Left lung (tissue), 10 donors: ENCODE measurements around the gene EVPLL. TPM values are rescaled to one million over a fixed set of nuclear protein-coding genes. Genes with fewer than 3 reads are reported as not detected.

Source experiments
- ATAC-seq: fragments of 200-7000 bp; cut with Tn5 transposase; one replicate; pipeline ENCODE4 v1.9.1; 2020; ENCODE audit warnings: moderate library complexity
- DNase-seq, 4 donors: peaks; one replicate each; pipeline ENCODE4 v3.0.0-alpha.2; 2013 to 2020
- H3K27ac ChIP-seq, 2 donors: fragments of 200-600 bp; sonication (generic) in 1 of 2; one replicate each; pipeline versions ENCODE4 v1.5.0 to v1.8.0; 2020 to 2021
- H3K27me3 ChIP-seq, 2 donors: fragments of 200-600 bp; sonication (generic) in 1 of 2; one replicate each; pipeline versions ENCODE4 v1.5.0 to v1.8.0; 2020 to 2021
- H3K36me3 ChIP-seq, 2 donors: fragments of 200-600 bp; sonication (generic) in 1 of 2; one replicate each; pipeline versions ENCODE4 v1.5.0 to v1.8.0; 2020 to 2021
- H3K4me1 ChIP-seq, 2 donors: fragments of 200-600 bp; one replicate each; pipeline ENCODE4 v1.8.0; 2021
- H3K4me3 ChIP-seq, 2 donors: fragments of 200-600 bp; sonication (generic) in 1 of 2; one replicate each; pipeline versions ENCODE4 v1.5.0 to v1.8.0; 2020 to 2021; ENCODE audit warnings: mild to moderate bottlenecking in 1 of 2
- H3K9me3 ChIP-seq, 2 donors: fragments of 200-600 bp; sonication (generic) in 1 of 2; one replicate each; pipeline versions ENCODE4 v1.5.0 to v1.8.0; 2020 to 2021
- intact Hi-C, 2 donors: fragments of 100-400 bp; cut with DNase I; formaldehyde crosslinking; loops; one replicate each; pipeline versions ENCODE4 v1.11.2 to v1.14.2; 2022
- polyA plus RNA-seq, 6 donors: library from polyadenylated mRNA; unstranded; fragments of 120-200 nt; gene quantifications; one replicate each; pipeline ENCODE4 v1.2.1, GENCODE V29; 2013; ENCODE audit not compliant: insufficient read length in 6 of 6
- total RNA-seq, 2 donors: library from RNA; stranded (reverse); fragmentation: NEBNext Ultra II Directional; extraction: Animal tissue kit (Norgen Biotek cat#: 25700); gene quantifications; one replicate each; pipeline ENCODE4 v1.2.1, GENCODE V29; 2021
- TF ChIP-seq, protein P1 (sequence below), 2 donors: fragments of 200-600 bp; sonication (generic) in 1 of 2; IDR thresholded peaks; one replicate each; pipeline versions ENCODE4 v1.5.0 to v1.8.0; 2021; ENCODE audit warnings: antibody characterized with exemption in 2 of 2
- donor health status: DM: no; HTN: yes; CAD: no.
- donor health status: DM: no; HTN: no; CAD: no.

The EVPLL gene
- total and polyA plus RNA-seq, 8 donors, result 0.26 to 3.1 (median 0.82) TPM

DNA sequence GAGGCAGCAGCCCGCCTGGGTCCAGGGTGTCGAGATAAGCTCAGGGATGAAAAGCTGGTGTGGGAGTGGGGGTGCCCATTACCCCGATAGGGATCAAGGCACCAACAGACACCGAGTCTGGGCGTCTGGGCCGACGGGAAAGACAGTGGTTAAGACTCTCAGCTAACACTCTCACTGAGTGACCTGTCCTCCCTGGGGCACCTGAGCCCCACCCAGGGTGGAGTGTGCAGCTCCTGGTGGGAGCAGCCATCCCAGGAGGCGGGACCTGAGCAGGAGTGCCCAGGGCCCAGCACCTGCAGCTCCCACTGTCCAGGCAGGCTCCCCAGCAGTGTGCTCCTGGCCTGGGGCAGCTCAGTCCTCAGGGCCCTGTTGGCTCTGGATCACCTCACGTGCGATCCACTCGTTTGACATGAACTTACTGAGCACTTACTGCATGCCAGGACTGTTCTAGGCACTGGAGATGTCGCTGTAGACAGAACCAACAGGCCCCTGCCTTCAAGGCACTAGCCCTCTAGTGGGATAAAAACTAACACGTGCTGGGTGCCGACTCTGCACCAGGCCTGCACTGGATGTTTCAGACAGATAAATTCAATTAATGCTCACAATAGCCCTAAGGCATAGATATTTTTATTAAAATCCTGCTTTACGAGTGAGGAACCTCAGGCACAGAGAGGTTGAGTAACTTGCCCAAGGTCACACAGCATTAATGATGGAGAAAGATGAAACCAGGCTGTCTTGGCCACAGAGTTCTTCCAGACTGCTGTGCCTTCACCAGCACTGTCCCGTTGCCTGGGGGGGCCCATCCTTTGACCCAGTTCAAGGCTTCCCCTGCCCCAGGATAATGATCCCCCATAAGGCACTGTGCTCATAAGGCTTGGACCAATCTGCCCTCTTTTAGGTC is 1.9 kb downstream of the EVPLL start:
- H3K27me3 ChIP-seq, result peaks cover 5 to 48% of the 10 kb centered on the region in 2 donors
- H3K36me3 ChIP-seq, result no peaks in the 10 kb centered on the region
- TF ChIP-seq, protein P1, sequence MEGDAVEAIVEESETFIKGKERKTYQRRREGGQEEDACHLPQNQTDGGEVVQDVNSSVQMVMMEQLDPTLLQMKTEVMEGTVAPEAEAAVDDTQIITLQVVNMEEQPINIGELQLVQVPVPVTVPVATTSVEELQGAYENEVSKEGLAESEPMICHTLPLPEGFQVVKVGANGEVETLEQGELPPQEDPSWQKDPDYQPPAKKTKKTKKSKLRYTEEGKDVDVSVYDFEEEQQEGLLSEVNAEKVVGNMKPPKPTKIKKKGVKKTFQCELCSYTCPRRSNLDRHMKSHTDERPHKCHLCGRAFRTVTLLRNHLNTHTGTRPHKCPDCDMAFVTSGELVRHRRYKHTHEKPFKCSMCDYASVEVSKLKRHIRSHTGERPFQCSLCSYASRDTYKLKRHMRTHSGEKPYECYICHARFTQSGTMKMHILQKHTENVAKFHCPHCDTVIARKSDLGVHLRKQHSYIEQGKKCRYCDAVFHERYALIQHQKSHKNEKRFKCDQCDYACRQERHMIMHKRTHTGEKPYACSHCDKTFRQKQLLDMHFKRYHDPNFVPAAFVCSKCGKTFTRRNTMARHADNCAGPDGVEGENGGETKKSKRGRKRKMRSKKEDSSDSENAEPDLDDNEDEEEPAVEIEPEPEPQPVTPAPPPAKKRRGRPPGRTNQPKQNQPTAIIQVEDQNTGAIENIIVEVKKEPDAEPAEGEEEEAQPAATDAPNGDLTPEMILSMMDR (IDR thresholded peaks at IDR 0.05), result no peak
- no peak overlapping the region for H3K27ac ChIP-seq
- peaks cover 0 to 6% of the 10 kb centered on the region in 2 donors for H3K9me3 ChIP-seq
- peaks cover 0 to 15% of the 10 kb centered on the region in 2 donors for H3K4me1 ChIP-seq
- DNase-seq (peak in 1 of 4 donors; percentile 61), ATAC-seq (no peak)
- intact Hi-C loops, result no loop called here
- no peak overlapping the region for H3K4me3 ChIP-seq

DNA sequence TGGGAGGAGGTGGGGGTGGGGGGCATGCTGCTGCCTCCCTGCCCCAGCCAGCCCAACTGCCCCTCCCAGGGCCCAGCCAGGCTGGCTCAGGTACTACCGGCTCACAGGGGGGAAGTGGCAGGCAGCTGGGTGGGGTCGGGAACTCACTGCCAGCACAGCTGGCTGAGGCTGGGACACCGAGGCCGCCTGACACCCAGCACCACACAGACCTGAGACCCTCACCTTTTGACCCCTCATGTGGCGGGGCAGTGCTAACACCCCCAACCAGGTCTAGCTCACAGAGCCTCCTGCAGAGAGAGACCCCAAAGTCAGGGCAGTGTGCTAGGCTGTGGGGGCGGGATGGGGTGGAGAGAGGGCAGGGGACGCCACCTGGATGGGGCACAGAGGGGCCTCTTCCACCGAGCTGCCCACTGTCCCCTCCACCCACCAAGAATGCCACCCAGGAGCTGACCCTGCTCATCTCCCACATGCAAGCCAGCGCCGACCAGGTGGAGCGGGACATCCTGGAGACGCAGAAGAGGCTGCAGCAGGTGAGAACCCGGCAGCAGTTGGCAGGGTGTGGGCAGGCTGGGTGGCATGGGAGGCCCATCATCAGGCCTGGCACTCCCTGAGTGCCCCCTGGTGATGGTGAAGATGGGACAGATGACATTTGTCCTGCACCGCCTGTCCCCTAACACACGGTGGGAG is 3.0 kb downstream of the EVPLL start:
- Histone ChIP-seq H3K27me3 (peaks cover 5 to 48% of the 10 kb centered on the region in 2 donors), H3K4me1 (peaks cover 0 to 15% of the 10 kb centered on the region in 2 donors), H3K36me3 (no peaks in the 10 kb centered on the region), H3K9me3 (no peaks in the 10 kb centered on the region), H3K4me3 (no peak overlapping the region), H3K27ac (no peak overlapping the region)
- no peak for ATAC-seq
- DNase-seq, result peak in 1 of 4 donors; percentile 52
- TF ChIP-seq, protein P1 (IDR thresholded peaks at IDR 0.05), result no peak
- intact Hi-C loops, result no loop called here

DNA sequence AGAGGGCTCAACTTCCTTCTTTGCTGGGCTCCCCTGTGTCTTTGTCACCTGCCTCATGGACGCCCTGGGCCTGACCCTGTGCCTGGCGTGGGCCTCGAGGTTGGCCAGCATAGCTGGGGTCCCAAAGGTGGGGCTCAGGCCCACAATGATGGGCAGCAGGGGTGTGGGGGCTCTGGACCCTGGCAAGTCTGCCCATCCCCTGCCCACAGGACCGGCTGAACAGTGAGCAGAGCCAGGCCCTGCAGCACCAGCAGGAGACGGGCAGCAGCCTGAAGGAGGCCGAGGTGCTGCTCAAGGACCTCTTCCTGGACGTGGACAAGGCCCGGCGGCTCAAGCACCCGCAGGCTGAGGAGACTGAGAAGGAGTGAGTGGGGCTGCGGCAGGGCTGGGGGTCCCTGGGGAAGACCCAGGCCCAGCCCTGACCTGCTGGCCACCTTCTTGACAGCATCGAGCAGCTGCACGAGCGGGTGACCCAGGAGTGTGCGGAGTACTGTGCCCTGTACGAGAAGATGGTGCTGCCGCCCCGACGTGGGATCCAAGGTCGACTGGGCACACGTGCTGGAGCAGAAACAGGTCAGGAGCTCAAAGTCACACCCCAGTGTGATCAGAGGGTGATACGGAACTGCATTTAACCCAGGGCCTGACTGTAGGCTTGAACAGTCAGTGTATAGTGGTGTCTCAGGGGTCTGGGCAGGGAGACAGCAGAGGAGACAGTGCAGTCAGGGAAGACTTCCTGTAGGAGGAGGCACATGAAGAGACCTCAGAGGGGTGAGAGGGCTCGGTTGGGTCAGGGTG is 3.8 kb downstream of the EVPLL start:
- Histone ChIP-seq H3K36me3 (no peaks in the 10 kb centered on the region), H3K4me1 (peaks cover 0 to 15% of the 10 kb centered on the region in 2 donors), H3K4me3 (no peak overlapping the region), H3K27me3 (peaks cover 5 to 48% of the 10 kb centered on the region in 2 donors), H3K27ac (no peak overlapping the region), H3K9me3 (no peaks in the 10 kb centered on the region)
- intact Hi-C loops, result no loop called here
- TF ChIP-seq, protein P1 (IDR thresholded peaks at IDR 0.05), result no peak
- peak in 1 of 4 donors; percentile 31 for DNase-seq
- ATAC-seq, result no peak

- ATAC-seq (no peak), DNase-seq (no peak)
- H3K36me3 ChIP-seq, result no peaks in the 10 kb centered on the region
- no peak overlapping the region for H3K4me3 ChIP-seq
- H3K27me3 ChIP-seq, result peaks cover 5 to 48% of the 10 kb centered on the region in 2 donors
- no peak overlapping the region for H3K27ac ChIP-seq
- H3K9me3 ChIP-seq, result no peaks in the 10 kb centered on the region
- TF ChIP-seq, protein P1 (IDR thresholded peaks at IDR 0.05), result no peak
- intact Hi-C loops, result no loop called here
- peaks cover 0 to 12% of the 10 kb centered on the region in 2 donors for H3K4me1 ChIP-seq
Observed at GRCh38 chr17:18381953-18382245, 4.3 kb downstream of the EVPLL start.
